Stimulated activated CD8-positive, alpha-beta memory T cell treated with anti-CD3 and anti-CD28 coated beads, Interleukin-15, amount 100 ng/mL, for 48 hours (primary cell): ENCODE measurements around the gene PPIG.
"Not testable (repeated sequence)": the region's sequence is repeated elsewhere in the genome, so short reads cannot be mapped to it uniquely, and the experiment has no call there.

ENCODE experiments used
- DNase-seq, 2 donors: peaks; one replicate each; pipeline ENCODE4 v3.0.0-alpha.2; 2020; ENCODE audit warnings: low read depth in 2 of 2

PPIG gene

DNA sequence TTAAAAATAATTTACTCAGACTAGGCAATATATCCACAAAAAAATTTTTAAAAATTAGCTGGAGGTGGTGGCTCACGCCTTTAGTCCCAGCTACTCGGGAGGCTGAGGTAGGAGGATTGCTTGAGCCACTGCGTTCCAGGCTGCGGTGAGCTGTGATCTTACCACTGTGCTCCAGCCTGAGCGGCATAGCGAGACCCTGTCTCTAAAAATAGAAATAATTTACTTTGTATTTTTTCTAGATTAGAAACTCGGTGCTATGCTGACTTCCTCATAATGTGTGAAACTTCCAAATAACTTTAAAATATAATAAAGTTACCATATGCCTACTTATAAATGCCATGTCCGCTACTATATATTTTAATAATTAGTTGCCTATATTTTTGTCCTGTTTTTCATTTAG, 6.7 kb downstream of the PPIG start:
- no peak for DNase-seq

- DNase-seq = not testable (repeated sequence)
Observed at GRCh38 chr2:169596546-169596945, 12.4 kb downstream of the PPIG start.

DNA sequence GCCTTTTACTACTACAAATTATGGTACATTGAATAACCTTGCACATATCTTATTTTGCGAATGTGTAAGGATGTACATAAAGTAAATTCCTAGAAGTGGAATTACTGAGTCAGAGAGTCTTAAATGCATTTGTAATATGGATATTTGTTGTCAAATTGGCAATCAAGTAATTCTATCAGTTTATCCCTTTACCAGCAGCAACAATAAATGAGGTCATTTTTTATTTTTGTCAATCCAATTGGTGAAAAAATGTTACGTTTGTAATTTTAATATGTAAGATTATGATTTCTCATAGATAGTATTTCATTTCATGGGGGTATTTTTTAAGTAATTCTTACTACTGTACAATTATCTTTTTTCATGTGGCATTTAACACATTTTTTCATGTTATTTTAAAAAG, 14.8 kb downstream of the PPIG start:
- no peak for DNase-seq

DNA sequence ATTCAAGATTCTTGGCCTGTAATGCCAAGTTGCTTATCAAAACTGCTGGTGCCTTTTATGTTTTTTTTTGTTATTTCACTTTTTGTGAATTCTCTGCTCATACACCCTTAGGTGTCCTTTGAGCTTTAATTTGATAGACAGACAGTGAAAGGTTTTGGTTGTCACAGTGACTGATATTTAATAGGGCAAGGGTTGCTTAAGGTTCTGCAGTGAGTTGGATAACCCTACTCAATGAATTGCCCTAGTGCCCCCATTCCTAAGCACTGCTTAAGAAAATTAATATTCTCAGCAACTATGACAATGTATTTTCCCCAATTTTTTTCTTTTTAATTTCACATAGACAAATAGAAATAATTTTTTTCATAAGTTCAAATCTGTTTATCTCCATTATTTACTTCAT, 15.4 kb downstream of the PPIG start:
- no peak for DNase-seq

DNA sequence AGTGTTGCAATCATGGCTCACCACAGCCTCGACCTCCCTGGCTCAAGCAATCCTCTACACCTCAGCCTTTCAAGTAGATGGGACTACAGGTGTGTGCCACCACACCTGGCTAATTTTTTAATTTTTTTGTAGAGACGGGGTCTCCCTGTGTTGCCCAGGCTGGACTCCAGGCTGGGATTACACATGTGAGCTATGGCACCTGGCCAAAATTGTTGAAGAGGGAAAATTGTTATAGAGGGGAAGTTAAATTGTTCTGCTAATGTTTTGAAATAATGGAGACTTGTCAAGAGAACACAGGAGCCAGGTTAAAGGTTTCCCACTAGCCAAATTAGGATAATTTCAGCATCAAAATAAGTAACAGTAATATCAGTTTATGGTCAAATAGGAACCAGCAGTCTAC, 25.1 kb downstream of the PPIG start:
- no peak for DNase-seq

GRCh38 chr2:169613876-169614275, 29.7 kb downstream of the PPIG start:
- DNase-seq = no peak

GRCh38 chr2:169615982-169616381, 31.8 kb downstream of the PPIG start:
- not testable (repeated sequence) for DNase-seq

GRCh38 chr2:169619946-169620345, 35.8 kb downstream of the PPIG start:
- no peak for DNase-seq

DNA sequence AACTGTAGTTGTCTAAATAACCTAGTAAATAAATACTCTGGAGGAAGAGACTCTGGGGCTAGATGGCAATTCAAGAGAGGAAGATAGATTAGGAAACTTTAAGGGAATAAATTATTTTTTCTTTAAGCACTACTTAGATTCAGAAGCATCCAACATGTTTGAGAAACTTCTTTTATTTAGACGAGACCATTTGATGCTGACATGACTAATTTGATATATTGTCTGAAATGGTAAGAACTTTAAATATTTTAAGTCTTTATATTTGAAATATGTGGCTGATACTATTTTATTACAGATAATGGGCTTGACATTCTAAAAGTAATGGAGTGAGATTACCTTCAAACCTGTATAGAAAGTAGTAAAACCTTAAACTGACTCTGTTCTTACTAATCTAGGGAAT, 36.4 kb downstream of the PPIG start:
- no peak for DNase-seq

DNA sequence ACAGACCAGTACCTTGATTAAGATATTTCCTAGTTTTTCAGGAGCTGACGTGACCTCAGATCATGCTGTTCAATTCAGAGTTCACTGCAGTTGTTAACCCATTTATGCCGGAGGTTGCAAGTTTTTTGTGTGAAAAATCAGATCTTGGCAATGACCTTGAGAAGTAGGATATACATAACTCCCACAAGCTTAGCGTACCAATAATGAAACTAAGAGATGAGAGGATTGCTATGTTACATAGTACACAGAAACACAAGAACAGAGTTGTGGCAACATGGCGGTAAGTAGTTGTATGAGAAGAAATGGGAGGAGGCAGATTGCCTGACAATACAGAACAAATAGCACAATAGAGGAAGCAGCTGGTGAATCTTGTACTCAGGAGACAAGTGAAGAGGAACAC, 39.1 kb downstream of the PPIG start:
- DNase-seq = no peak

DNA sequence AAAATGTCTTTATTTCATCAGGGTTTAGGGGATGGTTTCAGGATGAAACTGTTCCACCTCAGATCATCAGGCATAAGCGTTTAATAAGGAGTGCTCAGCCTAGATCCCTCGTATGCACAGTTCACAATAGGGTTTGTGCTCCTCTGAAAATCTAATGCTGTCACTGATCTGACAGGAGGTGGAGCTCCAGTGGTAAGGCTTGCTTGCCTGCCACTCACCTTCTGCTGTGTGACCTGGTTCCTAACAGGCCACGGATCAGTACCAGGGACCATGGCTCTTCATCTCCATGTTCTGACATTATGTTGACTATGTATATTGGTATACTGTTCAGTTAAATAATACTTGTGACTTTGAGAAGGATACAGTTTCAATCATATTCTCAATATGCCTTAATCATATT, 41.6 kb downstream of the PPIG start:
- no peak for DNase-seq

DNA sequence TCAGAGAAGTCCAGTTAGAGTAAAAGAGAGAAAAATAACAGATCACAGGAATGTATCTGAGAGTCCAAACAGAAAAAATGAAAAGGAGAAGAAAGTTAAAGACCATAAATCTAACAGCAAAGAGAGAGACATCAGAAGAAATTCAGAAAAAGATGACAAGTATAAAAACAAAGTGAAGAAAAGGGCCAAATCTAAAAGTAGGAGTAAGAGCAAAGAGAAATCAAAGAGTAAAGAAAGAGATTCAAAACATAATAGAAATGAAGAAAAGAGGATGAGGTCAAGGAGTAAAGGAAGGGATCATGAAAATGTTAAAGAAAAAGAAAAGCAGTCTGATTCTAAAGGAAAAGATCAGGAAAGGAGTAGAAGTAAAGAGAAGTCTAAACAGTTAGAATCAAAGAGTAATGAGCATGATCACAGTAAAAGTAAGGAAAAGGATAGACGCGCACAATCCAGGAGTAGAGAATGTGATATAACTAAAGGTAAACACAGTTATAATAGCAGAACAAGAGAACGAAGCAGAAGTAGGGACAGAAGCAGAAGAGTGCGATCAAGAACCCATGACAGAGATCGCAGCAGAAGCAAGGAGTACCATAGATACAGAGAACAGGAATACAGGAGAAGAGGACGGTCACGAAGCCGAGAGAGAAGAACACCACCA, 52.4 kb downstream of the PPIG start:
- DNase-seq = no peak

DNA sequence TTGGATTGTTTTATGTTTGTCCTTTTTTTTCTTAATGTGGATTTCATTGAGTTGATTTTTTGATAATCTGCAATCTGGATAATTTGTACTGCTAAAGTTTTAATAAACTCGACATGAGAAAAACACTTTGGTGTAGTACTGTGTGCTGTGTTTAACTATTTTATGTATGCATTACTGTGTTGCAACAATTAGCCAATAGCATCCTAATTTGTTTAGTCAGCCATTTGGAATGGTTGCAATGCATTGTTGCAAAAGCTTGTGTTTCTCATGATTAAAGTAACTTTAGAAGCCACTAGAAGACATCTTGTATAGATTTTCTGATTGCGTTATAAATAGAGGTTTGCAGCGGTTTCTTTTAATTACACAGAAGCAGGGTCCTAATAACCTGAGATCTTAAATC, 53.5 kb downstream of the PPIG start:
- DNase-seq = no peak

GRCh38 chr2:169640104-169640503, 56.0 kb downstream of the PPIG start:
- DNase-seq = no peak

DNA sequence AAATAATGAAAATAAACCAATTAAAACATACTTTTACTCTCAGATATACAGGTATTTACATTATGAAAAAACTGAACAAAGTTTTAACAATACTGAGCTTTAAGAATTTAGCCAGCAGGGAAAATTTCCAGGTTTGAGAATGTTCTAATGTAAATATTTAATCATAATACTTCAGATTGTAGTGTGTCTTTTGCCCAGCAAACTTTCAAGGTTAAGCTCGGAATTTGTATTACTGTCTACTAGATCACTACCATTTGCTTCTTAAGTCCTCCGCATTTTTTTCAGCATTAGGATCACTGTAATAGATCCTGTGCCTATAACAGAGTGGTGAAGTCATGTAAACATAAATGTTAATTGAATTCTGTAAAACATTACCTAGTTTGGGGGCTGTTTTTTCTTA, 57.3 kb downstream of the PPIG start:
- no peak for DNase-seq

GRCh38 chr2:169644173-169644572, 60.0 kb downstream of the PPIG start:
- no peak for DNase-seq

DNA sequence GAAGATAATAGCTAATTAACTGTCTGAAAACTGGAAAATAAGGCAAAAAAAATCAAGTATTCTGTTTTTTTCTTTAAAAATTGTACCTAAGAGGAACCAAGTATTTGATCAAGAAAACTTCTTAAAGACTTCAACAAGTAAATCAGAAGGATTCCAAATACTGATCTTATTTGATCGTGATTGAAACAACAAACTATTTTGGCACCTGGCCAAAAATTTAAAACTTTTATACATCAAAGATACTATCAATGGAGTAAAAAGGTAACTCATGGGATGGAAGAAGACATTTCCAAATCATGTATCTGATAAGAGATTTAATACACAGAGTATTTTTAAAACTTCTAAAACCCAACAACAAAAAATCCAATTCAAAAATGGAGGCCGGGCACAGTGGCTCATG, 63.3 kb downstream of the PPIG start:
- no peak for DNase-seq

DNA sequence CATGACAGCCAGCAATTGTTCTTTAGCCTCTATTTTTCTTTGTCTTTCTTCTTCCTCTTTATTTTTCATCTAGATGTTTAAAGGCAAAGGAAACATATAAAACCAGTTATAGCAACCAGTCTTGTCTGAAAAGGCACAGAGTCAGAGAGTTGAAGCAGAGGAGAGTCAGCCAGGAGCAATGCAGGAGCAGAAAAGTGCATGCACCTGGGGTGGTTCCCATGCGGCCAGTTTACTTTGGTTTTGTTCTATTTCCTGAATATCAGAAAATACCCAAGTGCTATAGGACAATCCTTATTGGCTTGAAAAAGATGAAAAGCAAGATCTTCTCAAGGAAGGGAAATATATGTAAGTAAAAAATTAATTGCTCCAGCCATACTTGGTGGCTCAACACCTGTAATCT, 65.1 kb downstream of the PPIG start:
- no peak for DNase-seq

DNA sequence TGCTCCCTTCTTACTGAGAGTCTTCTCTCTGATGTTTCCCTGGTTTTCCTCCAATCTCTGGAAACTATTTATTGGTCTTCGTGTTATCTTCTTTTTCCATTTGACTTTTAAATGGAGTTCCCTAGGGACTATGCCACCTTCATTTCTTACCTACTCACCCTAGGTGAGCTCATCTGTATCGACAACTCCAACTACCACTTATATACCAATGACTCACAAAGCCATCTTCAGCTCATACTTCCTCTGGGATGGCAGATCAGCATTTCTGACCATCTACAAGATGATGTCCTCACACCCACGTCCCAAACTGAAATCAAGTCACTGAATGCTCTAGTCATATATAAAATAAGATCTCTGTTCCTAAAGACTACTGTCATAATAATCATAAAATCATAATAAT, 69.5 kb downstream of the PPIG start:
- no peak for DNase-seq

DNA sequence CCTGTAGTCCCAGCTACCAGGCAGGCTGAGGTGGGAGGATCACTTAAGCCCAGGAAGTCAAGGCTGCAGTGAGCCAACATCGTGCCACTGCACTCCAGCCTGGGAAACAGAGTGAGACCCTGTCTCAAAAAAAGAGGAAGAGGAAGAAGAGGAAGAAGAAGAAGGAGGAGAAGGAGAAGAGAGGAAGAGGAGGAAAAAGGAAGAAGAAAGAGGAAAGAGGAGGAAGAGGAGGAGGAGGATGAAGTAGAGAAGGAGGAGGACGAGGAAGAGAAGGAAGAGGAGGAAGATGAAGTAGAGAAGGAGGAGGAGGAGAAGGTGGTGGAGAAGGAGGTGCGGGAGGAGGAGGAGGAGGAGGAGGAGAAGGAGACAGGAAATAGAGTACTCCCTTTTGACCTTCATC, 72.0 kb downstream of the PPIG start:
- no peak for DNase-seq

- no peak for DNase-seq
Observed at GRCh38 chr2:169658877-169659276, 74.7 kb downstream of the PPIG start.

GRCh38 chr2:169659320-169659719, 75.2 kb downstream of the PPIG start:
- no peak for DNase-seq

- no peak for DNase-seq
Observed at GRCh38 chr2:169661265-169661664, 77.1 kb downstream of the PPIG start.

- no peak for DNase-seq
Observed at GRCh38 chr2:169662744-169663143, 78.6 kb downstream of the PPIG start.
